GM18873 (cell line): Measurements from ENCODE around the gene ALAS1.
A peak's percentile ranks its signal among the peaks of the same experiment; 100 is the strongest.

Experiments used
- ATAC-seq: cut with Tn5 transposase; IDR thresholded peaks from one replicate; pipeline ENCODE4 v1.9.1; 2021; ENCODE audit warnings: mild to moderate bottlenecking, moderate library complexity, moderate number of reproducible peaks; ENCODE audit not compliant: unreplicated experiment, low FRiP score

Gene ALAS1

GRCh38 chr3:52246728-52247408, 48.9 kb downstream of the ALAS1 start:
- no peak for ATAC-seq

GRCh38 chr3:52247409-52248164, 49.6 kb downstream of the ALAS1 start:
- no peak for ATAC-seq

- ATAC-seq = no peak
Observed at GRCh38 chr3:52248165-52248541, 50.2 kb downstream of the ALAS1 start.

GRCh38 chr3:52248816-52249547, 51.0 kb downstream of the ALAS1 start:
- no peak for ATAC-seq

- no peak for ATAC-seq
Observed at GRCh38 chr3:52249683-52250082, 51.7 kb downstream of the ALAS1 start.

GRCh38 chr3:52250122-52250521, 52.2 kb downstream of the ALAS1 start:
- no peak for ATAC-seq

GRCh38 chr3:52253314-52254304, 55.6 kb downstream of the ALAS1 start:
- peak; percentile 82 for ATAC-seq

GRCh38 chr3:52254608-52255007, 56.6 kb downstream of the ALAS1 start:
- no peak for ATAC-seq

- no peak for ATAC-seq
Observed at GRCh38 chr3:52256159-52256558, 58.2 kb downstream of the ALAS1 start.

- no peak for ATAC-seq
Observed at GRCh38 chr3:52256622-52257021, 58.7 kb downstream of the ALAS1 start.

- ATAC-seq = no peak
Observed at GRCh38 chr3:52257911-52258310, 60.0 kb downstream of the ALAS1 start.

- no peak for ATAC-seq
Observed at GRCh38 chr3:52259035-52259434, 61.1 kb downstream of the ALAS1 start.

- no peak for ATAC-seq
Observed at GRCh38 chr3:52259448-52259847, 61.5 kb downstream of the ALAS1 start.

- no peak for ATAC-seq
Observed at GRCh38 chr3:52262447-52262846, 64.5 kb downstream of the ALAS1 start.
